K562 (cell line): Measurements from ENCODE around the gene ZNF521. TPM values are rescaled to one million over a fixed set of nuclear protein-coding genes. Genes with fewer than 3 reads are reported as not detected.

Source experiments
- ATAC-seq: fragments of 200-7000 bp; cut with Tn5 transposase; 3 replicates; pipeline ENCODE4 v1.9.1; 2020; ENCODE audit warnings: moderate library complexity
- BruUV-seq: library from RNA; stranded (reverse); fragments of 400-500 nt; replicated peaks from 2 replicates; lab custom pipeline; 2021; lab: Mats Ljungman, UMichigan
- CTCF ChIA-PET: fragments of 300-600 bp; formaldehyde crosslinking; extraction: SDS; loops from one replicate; lab custom pipeline; 2021; ENCODE audit warnings: low intra/inter-chr PET ratio; lab: Yijun Ruan, JAX
- POLR2A ChIA-PET: fragments of 300-600, 350-650 bp; sonication (Branson Sonifier 250); formaldehyde crosslinking; extraction: SDS; loops from one replicate; lab custom pipeline; 2021; ENCODE audit warnings: antibody characterized with exemption, inconsistent platforms; lab: Yijun Ruan, JAX
- DNase-seq, 4 experiments: peaks; one replicate each; pipeline versions ENCODE4 v3.0.0 to v3.0.0-alpha.2; 2011 to 2018; ENCODE audit warnings: low spot score in 3 of 4, mixed read lengths in 3 of 4; ENCODE audit errors: extremely low read depth in 1 of 4
- FAIRE-seq: peaks from 2 replicates; lab custom pipeline; 2011; peaks lifted over from hg19 to GRCh38; lab: Jason Lieb, UNC
- H2AFZ ChIP-seq: 2 replicates; pipeline ENCODE4 v1.6.0; 2011; ENCODE audit warnings: low read depth, low read length, control low read depth, inconsistent platforms
- H3K27ac ChIP-seq: fragments of 200-600 bp; 3 replicates; pipeline ENCODE4 v1.8.0; 2011; ENCODE audit warnings: low read depth, mild to moderate bottlenecking, control low read depth, inconsistent platforms, low read length, moderate library complexity, mixed read lengths; ENCODE audit errors: extremely low read depth
- H3K27me3 ChIP-seq, 2 experiments: fragments of 300-600 bp in 1 of 2; 2 replicates in 1 of 2; 3 replicates in 1 of 2; pipeline versions ENCODE4 v1.6.0 to v1.8.0; 2011; ENCODE audit warnings: inconsistent platforms in 2 of 2, low read length in 2 of 2, mild to moderate bottlenecking in 1 of 2, mixed read lengths in 1 of 2, moderate library complexity in 1 of 2; ENCODE audit not compliant: control insufficient read depth in 2 of 2, insufficient read depth in 2 of 2
- H3K36me3 ChIP-seq: fragments of 300-600 bp; 3 replicates; pipeline ENCODE4 v1.8.0; 2011; ENCODE audit warnings: mild to moderate bottlenecking, low read length, inconsistent platforms; ENCODE audit not compliant: control insufficient read depth, insufficient read depth
- H3K4me1 ChIP-seq, 2 experiments: fragments of 200-600 bp in 1 of 2; replicated peaks in 1 of 2; 2 replicates in 1 of 2; 3 replicates in 1 of 2; pipeline versions ENCODE4 v1.5.1 to v1.8.0; 2011; ENCODE audit warnings: inconsistent platforms in 2 of 2, low read length in 2 of 2, mild to moderate bottlenecking in 1 of 2, mixed read lengths in 1 of 2, moderate library complexity in 1 of 2; ENCODE audit not compliant: control insufficient read depth in 2 of 2, insufficient read depth in 2 of 2
- H3K4me2 ChIP-seq: 2 replicates; pipeline ENCODE4 v1.6.1; 2011; ENCODE audit warnings: low read length, control low read depth, inconsistent platforms, mixed read lengths; ENCODE audit not compliant: insufficient read depth
- H3K4me3 ChIP-seq: fragments of 200-600 bp; sonication (generic), shearing (Covaris generic); 2 replicates; pipeline ENCODE4 v1.5.1; 2016; ENCODE audit warnings: control low read depth, inconsistent platforms
- H3K79me2 ChIP-seq: fragments of 200-600 bp; 3 replicates; pipeline ENCODE4 v1.8.0; 2011; ENCODE audit warnings: low read length, inconsistent platforms; ENCODE audit not compliant: control insufficient read depth, insufficient read depth
- H3K9ac ChIP-seq, 2 experiments: 2 replicates each; pipeline versions ENCODE4 v1.6.0 to v1.6.1; 2011; ENCODE audit warnings: low read depth in 2 of 2, low read length in 2 of 2, control low read depth in 1 of 2, inconsistent platforms in 1 of 2, mild to moderate bottlenecking in 1 of 2, mixed read lengths in 1 of 2; ENCODE audit not compliant: insufficient read depth in 1 of 2
- H3K9me1 ChIP-seq: one replicate; pipeline ENCODE4 v1.6.0; 2011; ENCODE audit warnings: inconsistent platforms, mild to moderate bottlenecking, low read length, moderate library complexity; ENCODE audit not compliant: control insufficient read depth, insufficient read depth
- H3K9me3 ChIP-seq: replicated peaks from 2 replicates; pipeline ENCODE4 v1.5.1; 2011; ENCODE audit warnings: low read depth, low read length, inconsistent platforms; ENCODE audit not compliant: control insufficient read depth, insufficient read depth
- H4K20me1 ChIP-seq: replicated peaks from 2 replicates; pipeline ENCODE4 v1.6.1; 2011; ENCODE audit warnings: low read length, inconsistent platforms, mixed read lengths; ENCODE audit not compliant: control insufficient read depth, insufficient read depth
- ASH1L ChIP-seq: fragments of 450-650 bp; IDR thresholded peaks from 2 replicates; pipeline ENCODE4 v1.6.1; 2018; ENCODE audit warnings: borderline replicate concordance, mild to moderate bottlenecking, low read depth; ENCODE audit not compliant: partially characterized antibody
- ATF7 ChIP-seq: fragments of 450-650 bp; IDR thresholded peaks from 2 replicates; pipeline ENCODE4 v1.7.1; 2014; ENCODE audit warnings: mild to moderate bottlenecking, moderate library complexity
- HINFP ChIP-seq: fragments of 450-650 bp; conservative IDR thresholded peaks from 2 replicates; pipeline ENCODE4 v1.6.1; 2016; ENCODE audit warnings: missing genetic modification characterization, low read depth, mild to moderate bottlenecking, control low read depth, missing compliant biosample characterization
- HMBOX1 ChIP-seq: sonication (generic); IDR thresholded peaks from 2 replicates; pipeline ENCODE4 v1.6.1; 2016
- ID3 ChIP-seq, 2 experiments: fragments of 250-450 bp in 1 of 2; fragments of 450-650 bp in 1 of 2; sonication (Bioruptor Pico) in 1 of 2; IDR thresholded peaks; 2 replicates each; pipeline versions ENCODE4 v1.6.1 to v1.8.0; 2016 to 2021; ENCODE audit warnings: mild to moderate bottlenecking in 2 of 2, moderate library complexity in 2 of 2, missing compliant biosample characterization in 1 of 2, missing genetic modification characterization in 1 of 2
- NRF1 ChIP-seq, 2 experiments: fragments of 450-650 bp; IDR thresholded peaks in 1 of 2; conservative IDR thresholded peaks in 1 of 2; 2 replicates each; pipeline ENCODE4 v1.6.1; 2014; ENCODE audit warnings: mild to moderate bottlenecking in 2 of 2
- PRPF4 ChIP-seq: fragments of 200-400 bp; formaldehyde crosslinking; IDR thresholded peaks from one replicate; pipeline ENCODE4 v1.6.1; 2017; ENCODE audit warnings: low read length, low read depth, mild to moderate bottlenecking; ENCODE audit not compliant: insufficient read depth, poor library complexity, severe bottlenecking
- RFX5 ChIP-seq: IDR thresholded peaks from 2 replicates; pipeline ENCODE4 v1.6.1; 2011; ENCODE audit warnings: low read depth, mild to moderate bottlenecking, improper control_type of control experiment, low read length
- RHOXF2B ChIP-seq: fragments of 250-450 bp; sonication (Bioruptor Pico); conservative IDR thresholded peaks from 2 replicates; pipeline ENCODE4 v1.5.1; 2021
- SAFB2 ChIP-seq: fragments of 200-400 bp; formaldehyde crosslinking; IDR thresholded peaks from 2 replicates; pipeline ENCODE4 v1.6.1; 2018; ENCODE audit warnings: borderline replicate concordance, low read length, low read depth, moderate library complexity; ENCODE audit not compliant: severe bottlenecking
- SMARCE1 ChIP-seq: fragments of 450-650 bp; IDR thresholded peaks from 2 replicates; pipeline ENCODE4 v1.7.1; 2016; ENCODE audit warnings: mild to moderate bottlenecking
- TAF9B ChIP-seq: fragments of 450-650 bp; IDR thresholded peaks from 2 replicates; pipeline ENCODE4 v1.6.1; 2018; ENCODE audit warnings: mild to moderate bottlenecking; ENCODE audit not compliant: partially characterized antibody
- U2AF1 ChIP-seq: fragments of 200-400 bp; formaldehyde crosslinking; optimal IDR thresholded peaks from 2 replicates; pipeline ENCODE3; 2017; ENCODE audit warnings: mild to moderate bottlenecking, low read depth, low read length, moderate library complexity
- ZNF316 ChIP-seq: fragments of 450-650 bp; IDR thresholded peaks from 2 replicates; pipeline ENCODE4 v1.6.1; 2016
- ZNF76 ChIP-seq: fragments of 250-450 bp; sonication (Bioruptor Pico); IDR thresholded peaks from 2 replicates; pipeline ENCODE4 v1.4.0; 2020; ENCODE audit warnings: mild to moderate bottlenecking, moderate library complexity, borderline replicate concordance
- WGBS: fragments of 100-300 bp; shearing (Covaris generic); methylation state at CpG from one replicate; pipeline ENCODE4 v1.1.6; 2016; ENCODE audit warnings: low coverage, mixed read lengths; ENCODE audit not compliant: insufficient coverage; ENCODE audit errors: missing lambda C conversion rate; 5-methylcytosine and 5-hydroxymethylcytosine counted together
- in situ Hi-C: fragments of 300-500 bp; cut with MboI; formaldehyde crosslinking; loops from 4 replicates; pipeline ENCODE4 v1.15.0; 2018; ENCODE audit warnings: inconsistent platforms, mixed read lengths
- intact Hi-C: fragments of 100-400 bp; cut with micrococcal nuclease; formaldehyde crosslinking; loops from 2 replicates; pipeline ENCODE4 v1.14.2; 2022
- polyA plus RNA-seq, 8 experiments: library from polyadenylated mRNA; depleted of rRNA in 4 of 8; stranded (reverse) in 5 of 8; unstranded in 3 of 8; fragments of >200 nt; fragmentation: Nextera tagmentation in 2 of 8; fragmentation: Illumina TruSeq in 1 of 8; extraction: Ambion mirVana in 2 of 8; extraction: Trizol in 1 of 8; gene quantifications; 2 replicates each; pipeline versions ENCODE4 v1.2.1 to v1.2.3, GENCODE V29; 2011 to 2014; ENCODE audit warnings: inconsistent platforms in 1 of 8, missing spikeins in 1 of 8
- total RNA-seq, 7 experiments: library from RNA; depleted of rRNA in 6 of 7; stranded (reverse); fragments of >200 nt in 6 of 7; fragmentation: Illumina TruSeq in 2 of 7; extraction: Trizol in 2 of 7; gene quantifications; 2 replicates each; pipeline versions ENCODE4 v1.2.1 to v1.2.3, GENCODE V29; 2011 to 2021; ENCODE audit warnings: low replicate concordance in 1 of 7

Gene ZNF521
- total and polyA plus RNA-seq, 9 of the 15 experiments (the other 6 are each of a cell fraction or from before 2014, with no cell fraction given): 1.2 to 5.8 (median 1.6) TPM

GRCh38 chr18:25141399-25141798 is 210.6 kb downstream of the ZNF521 start:
- CTCF ChIA-PET: no interaction called here
- BruUV-seq: no TSS peak
- DNase-seq: no peak
- Histone ChIP-seq H3K27me3 (no peaks in the 10 kb centered on the region), H3K27ac (no peak overlapping the region), H3K4me1 (no peaks in the 10 kb centered on the region), H4K20me1 (no peaks in the 10 kb centered on the region), H2AFZ (no peak overlapping the region), H3K4me2 (no peak overlapping the region), H3K79me2 (no peaks in the 10 kb centered on the region), H3K36me3 (no peaks in the 10 kb centered on the region), H3K9me3 (no peaks in the 10 kb centered on the region), H3K9ac (no peak overlapping the region), H3K4me3 (no peak overlapping the region), H3K9me1 (no peaks in the 10 kb centered on the region)
- intact Hi-C loops (no loop called here), in situ Hi-C loops (no loop called here)
- no peak for ATAC-seq
- FAIRE-seq: no peak
- TF ChIP-seq TAF9B (no peak), ATF7 (no peak), ASH1L (no peak), PRPF4 (no peak), NRF1 (conservative IDR thresholded peaks at IDR 0.05 in 1 of 2, IDR thresholded peaks at IDR 0.05 in 1 of 2) (no peak), RHOXF2B (CRISPR knock-in tag) (no peak)
- 5% methylated on average over 3 of the region's 3 CpGs for WGBS
- POLR2A ChIA-PET: no interaction called here

- in situ Hi-C loops: no loop called here
- no peak for ATAC-seq
Measured at GRCh38 chr18:25140962-25141308, 211.0 kb downstream of the ZNF521 start.

More at GRCh38 chr18:25140962-25141308, 211.0 kb downstream of the ZNF521 start:
- ChIA-PET POLR2A (no interaction called here), CTCF (no interaction called here)
- Histone ChIP-seq H3K9me3 (no peaks in the 10 kb centered on the region), H3K9me1 (no peaks in the 10 kb centered on the region), H3K4me2 (no peak overlapping the region), H4K20me1 (no peaks in the 10 kb centered on the region), H3K79me2 (no peaks in the 10 kb centered on the region), H3K27me3 (no peaks in the 10 kb centered on the region), H3K4me1 (no peaks in the 10 kb centered on the region), H2AFZ (no peak overlapping the region), H3K36me3 (no peaks in the 10 kb centered on the region), H3K9ac (no peak overlapping the region), H3K4me3 (no peak overlapping the region), H3K27ac (no peak overlapping the region)
- intact Hi-C loops: no loop called here
- FAIRE-seq: no peak
- TF ChIP-seq HMBOX1 (no peak), SAFB2 (no peak), RFX5 (no peak), HINFP (no peak), ASH1L (no peak), SMARCE1 (no peak), ZNF76 (CRISPR knock-in tag) (no peak), U2AF1 (no peak), ID3 (CRISPR knock-in tag; IDR thresholded peaks at IDR 0.05) (no peak), ID3 (tag; IDR thresholded peaks at IDR 0.05) (no peak), ZNF316 (no peak)
- DNase-seq: no peak
- BruUV-seq: no TSS peak
- 7% methylated on average over 4 of the region's 4 CpGs for WGBS
